Activated CD8-positive, alpha-beta memory T cell treated with anti-CD3 and anti-CD28 coated beads for 4 hours (primary cell): ENCODE measurements around the gene RBM23.

Experiments
- DNase-seq, 2 donors: peaks; one replicate each; pipeline ENCODE4 v3.0.0-alpha.2; 2020; ENCODE audit warnings: low read depth in 2 of 2

The RBM23 gene

GRCh38 chr14:22844221-22845102 is 74.5 kb downstream of the RBM23 start:
- no peak for DNase-seq
